ENCODE measurements around the gene QKI. TPM values are rescaled to one million over a fixed set of nuclear protein-coding genes. Genes with fewer than 3 reads are reported as not detected.
A peak's percentile ranks its signal among the peaks of the same experiment; 100 is the strongest.
"Not testable (repeated sequence)": the region's sequence is repeated elsewhere in the genome, so short reads cannot be mapped to it uniquely, and the experiment has no call there.

QKI gene
- 106 and 142 TPM in 2 replicates for total RNA-seq (2014; rRNA removed; shearing (Covaris generic))

DNA sequence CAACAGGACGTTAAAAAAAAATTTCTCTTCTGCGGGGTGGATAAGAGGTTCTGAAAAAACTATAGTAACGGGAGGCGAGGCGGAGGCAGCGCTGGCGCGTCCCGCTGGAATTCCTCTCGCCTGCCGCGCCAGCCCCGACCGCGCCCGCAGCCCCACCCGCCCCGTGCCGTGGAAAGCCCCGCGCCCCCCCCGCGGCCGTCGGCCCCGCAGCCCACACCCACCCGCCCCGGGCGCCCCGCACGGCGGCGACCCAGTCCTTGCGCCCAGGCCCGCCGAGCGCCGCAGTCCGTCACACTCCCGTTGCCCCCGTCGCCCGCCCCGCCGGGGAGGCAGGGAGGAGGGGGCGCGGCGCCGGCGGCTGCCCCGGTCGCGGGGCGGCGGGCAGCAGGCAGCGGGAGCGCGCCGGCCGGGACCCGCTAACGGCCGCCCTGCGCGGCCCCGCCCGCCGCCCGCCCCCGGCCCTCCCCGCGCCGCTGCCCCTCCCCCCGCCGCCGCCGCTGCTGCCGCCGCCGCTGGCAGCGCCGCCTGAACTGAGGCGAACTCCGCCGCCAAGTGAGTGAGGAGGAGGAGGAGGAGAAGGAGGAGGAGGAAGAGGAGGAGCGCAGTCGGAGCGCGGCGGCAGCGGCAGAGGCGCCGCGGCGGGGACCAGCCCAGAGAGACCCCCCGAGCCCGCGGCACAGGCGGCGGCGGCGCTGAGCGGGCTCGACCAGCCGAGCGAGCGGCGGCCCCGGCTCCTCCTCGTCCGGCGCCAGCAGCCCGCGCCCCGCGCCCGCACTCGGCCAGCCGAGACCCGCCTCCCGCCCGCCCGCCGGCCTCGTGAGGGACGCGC is at the start of gene QKI:
TSS of gene QKI (plus strand) at position 602 of the 829 bp plus-strand sequence. CDS start 476 bp downstream, outside the sequence.
- peak; percentile 75 for DNase-seq (ENCODE audit: low read depth)

DNA sequence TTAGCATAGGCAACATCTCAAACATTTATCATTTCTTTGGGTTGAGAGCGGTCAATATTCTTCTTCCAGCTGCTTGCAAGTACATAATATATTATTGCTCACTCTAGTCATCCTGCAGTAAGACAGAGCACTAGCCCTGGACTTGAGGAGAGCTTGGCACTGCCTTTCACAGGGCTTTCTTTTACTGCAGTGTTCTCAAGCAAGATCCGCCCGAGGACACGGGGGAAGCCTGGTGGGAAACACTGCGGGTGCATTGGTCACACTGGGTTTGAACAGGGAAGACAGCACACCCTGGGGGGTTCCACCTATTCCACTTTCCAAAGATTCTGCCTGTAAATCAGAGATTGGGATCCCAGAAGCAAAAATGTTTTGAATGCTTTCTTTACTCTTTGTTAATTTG is 48.2 kb upstream of the QKI start:
- DNase-seq (ENCODE audit: low read depth) = no peak

DNA sequence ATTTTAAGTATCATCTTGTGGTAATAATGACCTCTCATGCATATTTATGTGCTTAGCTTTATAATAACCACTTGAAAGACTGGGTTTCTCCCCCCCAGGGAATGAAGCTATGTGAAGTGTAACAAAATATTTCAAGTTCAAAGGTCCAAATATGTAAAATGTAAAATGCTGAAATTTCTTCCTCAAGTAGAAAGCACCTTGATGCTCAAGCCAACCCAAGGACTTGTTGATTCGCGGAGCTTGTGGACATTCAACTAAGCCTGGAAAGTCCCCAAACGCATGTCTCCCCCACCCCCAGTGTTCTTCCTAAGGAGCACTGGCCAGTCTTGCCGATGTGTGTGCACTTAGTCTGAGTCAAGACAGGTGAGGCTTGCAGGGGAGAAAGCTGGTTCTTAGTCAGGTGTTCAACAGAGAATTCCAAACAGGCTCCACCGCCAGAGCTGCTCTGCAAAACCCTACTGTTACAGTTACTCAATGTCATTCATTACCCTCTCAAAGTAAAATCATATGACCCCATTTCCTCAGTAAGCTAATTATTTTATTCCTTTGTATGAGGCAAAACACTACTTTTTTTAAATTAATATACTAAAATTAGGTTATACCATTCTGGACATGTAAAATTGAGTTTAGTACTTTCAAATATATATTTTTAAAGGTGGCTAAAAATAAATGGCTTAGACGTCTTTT is 46.9 kb upstream of the QKI start:
- no peak for DNase-seq (ENCODE audit: low read depth)

DNA sequence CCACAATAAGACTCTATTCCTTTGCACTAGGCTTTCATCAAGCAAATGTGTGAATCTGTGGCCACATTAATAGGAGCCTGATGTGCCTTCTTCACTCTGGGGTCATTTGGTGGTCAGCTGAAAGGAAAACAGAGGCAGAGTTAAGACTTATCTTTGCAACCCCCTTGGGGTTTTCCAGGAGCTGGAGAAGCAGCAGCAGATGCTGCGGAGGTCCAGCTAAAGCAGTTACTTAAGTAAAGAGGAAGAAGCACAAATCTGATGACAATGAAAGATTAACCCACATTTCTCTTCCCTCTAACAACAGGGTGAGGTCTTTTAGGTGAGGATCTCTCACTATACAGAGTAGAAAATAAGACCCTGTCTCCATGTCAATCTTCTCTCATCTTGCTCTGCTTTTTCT is 45.4 kb upstream of the QKI start:
- no peak for DNase-seq (ENCODE audit: low read depth)

DNA sequence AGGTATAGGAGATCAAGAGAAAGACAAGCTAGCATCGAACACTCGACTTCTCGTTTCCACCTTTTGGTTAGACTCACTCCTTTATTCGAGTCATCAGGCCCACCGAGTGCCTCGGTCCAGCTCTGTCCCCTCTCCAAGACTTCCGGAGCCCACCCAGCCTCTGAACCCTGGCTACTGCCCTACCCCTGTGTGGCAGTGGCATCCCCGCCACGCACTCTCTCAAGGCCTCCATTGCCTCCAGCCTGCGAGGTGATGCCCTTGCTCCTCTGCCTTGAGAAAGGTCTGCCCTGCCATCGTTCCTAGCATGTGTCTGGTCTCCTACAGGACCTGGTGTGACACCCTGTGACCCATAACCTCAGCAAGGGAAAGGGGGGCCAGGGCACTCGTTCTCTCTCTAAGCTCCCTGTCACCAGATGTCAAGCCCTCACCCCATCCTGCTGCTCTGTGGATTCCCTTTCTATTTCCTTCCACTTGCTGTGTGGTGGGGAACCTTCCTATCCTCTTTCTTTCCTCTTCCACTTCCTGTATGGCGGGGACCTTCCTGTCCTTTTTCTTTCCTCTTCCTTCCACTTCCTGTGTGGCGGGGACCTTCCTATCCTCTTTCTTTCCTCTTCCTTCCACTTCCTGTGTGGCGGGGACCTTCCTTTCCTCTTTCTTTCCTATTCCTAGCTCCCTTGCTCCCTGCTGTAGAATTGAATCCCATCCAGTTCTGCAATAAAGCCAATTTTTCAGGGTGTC is 44.7 kb upstream of the QKI start:
- DNase-seq (ENCODE audit: low read depth) = no peak

DNA sequence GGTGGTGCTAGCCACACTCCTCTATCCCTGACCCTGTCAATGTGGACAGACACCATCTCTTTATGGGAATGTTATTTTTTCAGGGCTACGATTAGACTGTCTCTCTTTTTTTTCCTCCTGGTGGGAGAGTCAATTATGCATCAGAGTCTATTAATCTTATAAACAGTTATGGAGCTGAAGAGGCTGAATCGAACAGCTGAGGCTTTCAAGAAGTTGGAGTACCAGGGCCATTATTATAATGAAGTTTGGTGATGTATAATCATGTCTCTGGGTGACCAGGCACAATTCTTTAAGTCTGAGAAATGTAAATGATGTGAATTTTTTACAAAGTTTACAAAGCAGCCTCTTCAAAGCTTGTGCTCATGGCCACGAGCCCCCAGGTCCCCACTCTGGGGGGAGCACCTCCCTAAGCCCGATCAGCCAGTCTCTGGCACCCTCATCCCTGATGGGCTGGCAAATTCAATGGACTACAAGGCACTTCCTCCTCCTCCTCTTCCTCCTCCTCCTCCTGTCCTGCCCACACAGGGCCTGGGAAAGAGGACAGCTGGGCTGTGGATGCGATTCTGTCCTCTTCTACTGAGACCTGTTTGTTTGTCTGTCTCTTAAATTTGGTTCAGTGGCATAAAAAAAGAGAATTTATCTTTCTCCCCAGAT is 43.9 kb upstream of the QKI start:
- no peak for DNase-seq (ENCODE audit: low read depth)

DNA sequence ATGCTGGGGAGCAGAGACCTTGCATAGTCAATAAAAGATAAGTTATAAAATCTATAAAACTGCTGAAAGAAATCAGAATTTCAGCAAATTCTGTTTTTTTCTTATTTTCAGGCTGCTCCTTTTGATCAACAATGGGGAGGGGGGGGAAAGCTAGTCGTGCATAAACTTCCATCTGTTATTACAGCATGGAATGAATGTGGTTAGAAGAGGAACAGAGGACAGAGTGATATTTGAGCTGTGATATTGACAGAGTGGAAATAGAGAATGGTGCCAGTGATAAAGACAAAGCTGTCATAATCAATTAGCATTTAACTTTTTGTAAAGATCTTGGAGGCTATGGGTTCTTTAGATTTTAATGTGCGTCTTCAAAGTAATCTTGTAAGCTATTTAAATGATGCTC is 43.4 kb upstream of the QKI start:
- DNase-seq (ENCODE audit: low read depth) = no peak

DNA sequence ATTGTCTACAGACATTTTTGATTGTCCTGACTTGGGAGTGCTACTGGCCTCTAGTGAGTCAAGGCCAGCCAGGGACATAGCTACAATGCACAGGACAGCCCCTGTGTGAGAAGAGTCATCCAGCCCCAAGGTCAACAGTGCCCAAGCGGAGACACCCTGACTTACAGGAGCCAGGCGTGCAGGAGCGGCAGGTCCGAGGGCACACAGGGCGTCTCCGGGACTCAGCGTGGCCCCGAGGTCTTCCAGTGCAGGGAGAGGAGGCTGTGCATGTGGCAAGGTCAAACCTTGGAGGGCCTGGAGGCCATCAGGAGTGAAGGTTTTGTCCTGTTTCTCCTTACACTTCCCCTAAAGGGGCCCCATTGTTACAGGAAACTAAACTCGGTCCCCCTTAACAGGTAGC is 41.3 kb upstream of the QKI start:
- no peak for DNase-seq (ENCODE audit: low read depth)

DNA sequence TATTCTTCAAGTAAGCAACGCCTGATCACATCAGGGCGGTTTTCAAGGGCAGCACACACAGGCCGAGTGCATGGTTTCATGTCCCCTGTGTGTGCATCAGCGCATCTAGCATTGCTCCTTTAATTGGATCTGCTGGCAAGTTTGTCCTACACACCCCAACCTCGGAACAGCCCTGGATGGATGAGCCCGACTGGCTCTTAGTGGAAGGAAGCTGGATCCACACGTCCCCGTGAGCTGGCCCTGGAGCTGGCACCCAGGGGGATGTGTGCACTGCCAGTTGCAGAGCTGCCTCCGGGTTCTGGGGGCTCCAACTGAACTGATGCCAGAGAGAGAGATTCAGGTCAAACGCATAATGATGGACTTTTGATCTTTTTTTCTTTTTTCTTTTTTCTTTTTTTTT is 39.2 kb upstream of the QKI start:
- no peak for DNase-seq (ENCODE audit: low read depth)

DNA sequence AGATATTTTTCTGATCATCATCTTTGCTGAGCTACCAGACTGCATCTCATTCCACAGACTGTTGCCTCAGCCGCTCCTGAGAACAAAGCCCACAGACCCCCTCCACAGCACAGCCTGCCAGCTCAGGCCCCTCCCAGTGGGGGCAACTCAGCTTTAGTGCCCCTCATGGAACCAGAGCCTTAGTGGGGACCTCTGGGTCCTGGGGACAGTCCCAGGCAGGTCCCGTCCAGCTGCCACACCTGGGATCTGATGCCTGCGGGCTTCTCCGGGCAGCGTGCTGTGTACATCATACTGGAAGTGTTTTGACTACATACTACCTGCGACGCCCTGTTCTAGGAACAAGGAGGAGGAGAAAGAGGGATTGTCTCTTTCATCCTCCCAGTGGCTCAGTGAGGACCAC is 38.3 kb upstream of the QKI start:
- no peak for DNase-seq (ENCODE audit: low read depth)

DNA sequence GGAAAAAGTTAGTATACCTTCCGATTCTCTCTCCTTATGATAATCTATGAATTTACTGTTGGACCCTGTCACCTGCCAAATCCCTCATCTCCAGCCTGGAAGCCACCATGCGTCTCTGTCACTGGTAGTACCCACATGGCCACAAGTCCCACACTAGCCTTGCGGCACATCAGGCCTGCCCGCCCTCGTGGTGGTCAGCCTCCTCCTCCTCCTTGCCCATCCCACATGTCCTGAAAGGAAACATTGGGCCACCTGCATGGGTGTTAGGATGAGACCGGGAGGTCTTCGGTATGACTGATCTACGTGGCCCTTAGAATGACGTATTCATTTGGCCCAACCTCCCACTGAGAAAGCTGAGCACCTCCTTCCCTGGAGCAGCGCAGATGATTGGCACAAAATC is 37.0 kb upstream of the QKI start:
- no peak for DNase-seq (ENCODE audit: low read depth)

DNA sequence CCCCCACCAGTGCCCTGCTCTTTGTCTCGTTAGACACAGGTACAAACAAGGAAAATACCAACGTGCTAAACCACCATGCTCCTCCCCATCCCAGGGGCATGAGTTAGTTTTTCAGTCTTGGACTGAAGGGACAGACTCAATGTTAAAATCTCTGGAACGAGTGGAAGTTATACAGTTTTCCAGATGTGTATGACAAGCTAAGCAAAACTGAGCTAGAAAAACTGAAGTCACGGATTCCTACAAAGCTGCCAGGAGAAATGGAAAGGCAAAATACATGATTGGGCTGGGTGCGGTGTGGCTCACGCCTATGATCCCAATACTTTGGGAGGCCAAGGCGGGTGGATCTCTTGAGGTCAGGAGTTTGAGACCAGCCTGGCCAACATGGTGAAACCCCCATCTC is 34.3 kb upstream of the QKI start:
- no peak for DNase-seq (ENCODE audit: low read depth)

DNA sequence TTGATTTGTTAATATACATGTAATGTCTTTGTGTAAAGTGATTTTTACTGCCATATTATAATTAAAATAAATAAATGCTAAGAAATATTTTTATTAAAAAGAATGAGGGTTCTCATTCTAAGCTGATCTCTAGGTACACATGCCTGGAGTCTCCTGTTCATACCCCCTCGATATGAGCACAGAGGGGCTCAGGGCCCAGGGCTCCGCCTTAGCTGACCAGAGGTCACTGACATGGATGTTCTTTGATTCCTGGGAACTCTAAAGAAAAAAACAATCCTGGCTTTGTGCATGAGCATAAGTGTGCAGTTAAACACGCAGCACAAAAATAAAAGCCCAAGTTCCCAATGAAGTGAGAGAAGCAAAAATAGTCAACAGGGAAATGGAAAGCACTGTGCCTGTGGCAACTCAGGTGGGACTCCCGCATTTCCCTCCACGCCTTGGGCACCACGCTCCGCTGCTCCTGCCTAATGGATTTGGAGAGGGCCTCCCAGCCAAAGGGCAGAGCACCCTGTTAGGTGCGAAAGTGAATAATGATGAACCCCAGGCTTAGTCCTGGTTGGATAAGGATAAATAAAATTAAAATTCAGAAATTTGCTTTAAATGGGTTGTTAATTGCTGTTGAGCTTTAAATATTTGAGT is 33.3 kb upstream of the QKI start:
- DNase-seq (ENCODE audit: low read depth) = no peak

DNA sequence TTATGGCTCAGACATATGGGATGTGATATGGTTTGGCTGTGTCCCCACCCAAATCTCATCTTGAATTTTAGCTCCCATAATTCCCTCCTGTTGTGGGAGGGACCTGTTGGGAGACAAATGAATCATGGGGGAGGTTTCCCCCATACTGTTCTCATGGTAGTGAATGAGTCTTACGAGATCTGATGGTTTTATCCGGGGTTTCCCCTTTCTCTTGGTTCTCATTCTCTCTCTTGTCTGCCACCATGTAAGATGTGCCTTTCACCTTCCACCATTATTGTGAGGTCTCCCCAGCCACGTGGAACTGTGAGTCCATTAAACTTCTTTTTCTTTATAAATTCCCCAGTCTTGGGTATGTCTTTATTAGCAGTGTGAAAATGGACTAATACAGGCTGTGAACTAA is 31.1 kb upstream of the QKI start:
- not testable (repeated sequence) for DNase-seq (ENCODE audit: low read depth)

DNA sequence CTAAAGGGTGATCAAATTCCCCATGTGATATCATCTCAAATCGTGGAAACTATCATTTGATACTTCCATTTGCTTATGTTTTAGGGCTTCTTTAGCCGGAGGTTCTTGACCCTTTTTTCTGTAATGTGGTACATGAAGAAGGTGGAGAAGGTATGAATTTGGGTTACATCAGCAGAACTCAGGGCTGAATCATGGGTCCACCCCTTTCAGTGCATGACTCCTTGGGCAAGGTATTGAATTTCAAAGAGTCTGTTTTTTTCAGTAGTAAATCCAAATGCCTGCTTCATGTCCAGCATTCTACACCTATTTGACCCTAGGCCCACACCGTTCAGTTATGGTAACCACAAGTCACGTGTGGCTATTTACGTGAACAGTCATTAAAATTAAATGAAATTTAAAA is 30.6 kb upstream of the QKI start:
- peak; percentile 75 for DNase-seq (ENCODE audit: low read depth)

DNA sequence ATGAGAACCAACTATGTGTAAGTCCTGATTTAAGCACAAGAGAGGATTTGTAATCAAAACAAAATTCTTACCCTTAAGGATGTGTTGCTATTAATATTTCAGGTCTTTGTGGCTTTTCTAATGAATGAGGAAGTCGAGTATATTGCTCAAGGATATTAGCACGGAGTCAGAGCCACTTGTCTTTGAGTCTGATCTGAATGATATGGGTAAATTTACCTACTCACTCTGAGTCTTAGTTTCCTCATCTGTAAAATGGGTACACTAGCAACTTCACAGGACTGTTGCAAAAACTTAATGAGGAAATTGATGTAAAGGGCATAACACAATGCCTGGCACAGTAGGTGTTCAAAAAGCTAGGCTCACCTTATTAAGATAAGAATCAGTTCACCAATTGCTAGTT is 30.0 kb upstream of the QKI start:
- peak; percentile 18 for DNase-seq (ENCODE audit: low read depth)

DNA sequence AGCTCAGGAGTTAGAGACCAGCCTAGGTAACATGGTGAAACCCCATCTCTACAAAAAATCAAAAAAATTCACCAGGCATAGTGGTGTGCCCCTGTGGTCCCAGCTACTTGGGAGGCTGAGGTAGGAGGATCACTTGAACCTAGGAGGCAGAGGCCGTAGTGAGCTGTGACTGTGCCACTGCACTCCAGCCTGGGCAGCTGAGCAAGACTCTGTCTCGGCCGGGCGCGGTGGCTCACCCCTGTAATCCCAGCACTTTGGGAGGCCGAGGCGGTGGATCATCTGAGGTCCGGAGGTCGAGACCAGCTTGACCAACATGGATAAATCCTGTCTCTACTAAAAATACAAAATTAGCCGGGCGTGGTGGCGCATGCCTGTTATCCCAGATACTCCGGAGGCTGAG is 29.0 kb upstream of the QKI start:
- DNase-seq (ENCODE audit: low read depth) = not testable (repeated sequence)

DNA sequence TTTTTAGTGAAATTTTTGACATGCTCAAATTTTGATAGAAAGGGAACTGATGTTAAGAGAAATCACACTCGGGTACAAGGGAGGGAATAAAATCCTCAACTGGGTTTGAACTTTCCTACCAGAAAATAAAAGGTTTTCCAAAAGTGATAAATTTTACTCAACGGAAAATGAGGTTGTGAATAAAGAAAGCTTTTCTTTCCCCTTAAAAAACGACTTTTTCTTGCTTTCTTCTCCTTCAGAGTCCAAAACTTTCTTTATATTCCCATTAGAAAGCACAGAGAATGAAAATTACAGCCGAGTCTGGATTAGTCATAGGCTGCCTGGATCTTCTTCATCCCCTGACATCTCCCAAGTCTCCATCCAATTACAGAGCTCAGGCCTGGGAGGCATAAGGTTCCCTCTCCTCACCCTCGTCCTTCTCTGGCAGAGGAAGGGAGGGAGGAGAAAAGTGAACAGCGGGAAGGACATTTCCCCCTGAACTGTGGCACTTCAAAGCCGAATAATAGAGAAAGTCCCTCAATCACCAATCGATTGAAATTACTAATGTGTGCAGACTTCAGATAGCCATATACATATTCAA is 28.1 kb upstream of the QKI start:
- DNase-seq (ENCODE audit: low read depth) = no peak

DNA sequence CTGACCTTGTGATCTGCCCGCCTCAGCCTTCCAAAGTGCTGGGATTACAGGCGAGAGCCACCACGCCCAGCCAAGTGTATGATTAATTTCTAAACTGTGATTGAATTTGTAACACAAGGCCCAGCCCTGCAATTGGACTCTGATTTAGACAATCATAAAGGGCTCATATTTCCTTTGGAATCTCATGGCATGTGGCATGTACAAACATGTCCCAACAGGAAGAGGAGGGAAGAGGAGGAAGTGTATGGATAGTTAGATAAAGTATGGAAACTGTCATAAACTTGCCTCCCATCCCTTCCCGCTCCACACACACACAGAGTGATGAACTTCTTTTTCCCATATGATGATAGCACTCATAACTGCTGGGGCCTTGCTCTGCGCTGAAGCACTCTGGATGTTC is 27.2 kb upstream of the QKI start:
- no peak for DNase-seq (ENCODE audit: low read depth)

DNA sequence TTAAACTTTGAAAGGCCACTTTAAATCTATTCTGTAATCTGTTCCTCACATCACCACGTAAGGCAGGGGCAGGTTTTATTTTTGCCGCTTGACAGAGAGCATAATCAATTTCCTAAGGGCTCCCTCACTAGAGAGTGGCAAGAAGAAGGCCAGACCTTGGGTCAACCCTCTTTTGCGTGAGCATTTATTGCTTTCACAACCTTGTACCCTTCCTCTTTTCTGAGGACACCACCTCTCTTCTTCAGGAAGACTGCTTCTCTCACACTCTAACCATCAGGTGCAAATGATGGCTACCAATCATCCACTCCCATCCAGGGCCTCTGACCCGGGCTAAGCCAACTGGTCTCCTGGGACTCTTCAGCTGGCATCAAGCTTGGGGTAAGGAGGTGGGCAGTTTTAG is 25.2 kb upstream of the QKI start:
- DNase-seq (ENCODE audit: low read depth) = no peak

DNA sequence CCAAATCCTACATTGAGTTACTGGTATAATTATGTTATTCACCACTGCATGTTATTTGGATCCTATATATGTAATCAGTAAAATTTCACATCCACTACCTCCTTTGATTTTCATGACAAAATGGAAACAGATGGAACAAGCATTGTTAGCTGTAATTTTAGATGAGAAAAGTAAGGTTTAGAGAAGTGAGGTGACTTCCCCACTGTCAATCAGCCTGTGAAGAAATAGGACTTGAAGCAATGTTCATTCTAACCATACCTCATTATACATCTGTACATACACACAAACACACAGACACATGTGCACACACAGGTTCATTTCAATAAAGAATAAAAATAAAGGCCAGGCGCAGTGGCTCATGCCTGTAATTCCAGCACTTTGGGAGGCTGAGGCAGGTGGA is 23.7 kb upstream of the QKI start:
- DNase-seq (ENCODE audit: low read depth) = no peak

Data from M059J (cell line).